Caco-2 (cell line): ENCODE data around the gene CASP10. TPM values are rescaled to one million over a fixed set of nuclear protein-coding genes. Genes with fewer than 3 reads are reported as not detected.

Source experiments
- BruUV-seq: library from RNA; stranded (reverse); fragments of 400-500 nt; replicated peaks from 2 replicates; lab custom pipeline; 2021; lab: Mats Ljungman, UMichigan
- CTCF ChIA-PET: fragments of 300-600 bp; sonication (Branson Sonifier 250); formaldehyde crosslinking; loops from one replicate; lab custom pipeline; 2022; ENCODE audit warnings: antibody characterized with exemption; lab: Charles Lee
- POLR2A ChIA-PET: fragments of 300-600 bp; sonication (Branson Sonifier 250); formaldehyde crosslinking; loops from one replicate; lab custom pipeline; 2022; ENCODE audit warnings: antibody characterized with exemption; lab: Charles Lee
- DNase-seq, 2 experiments: peaks; one replicate each; pipeline versions ENCODE4 v3.0.0 to v3.0.0-alpha.2; 2020 to 2022
- H3K27me3 ChIP-seq: replicated peaks from 2 replicates; pipeline ENCODE4 v1.6.0; 2011; ENCODE audit warnings: low read length; ENCODE audit not compliant: control insufficient read depth, insufficient read depth
- H3K36me3 ChIP-seq: 2 replicates; pipeline ENCODE4 v1.5.1; 2011; ENCODE audit warnings: low read length; ENCODE audit not compliant: control insufficient read depth, insufficient read depth
- H3K4me1 ChIP-seq: fragments of 250-450 bp; sonication (Bioruptor Pico); 2 replicates; pipeline ENCODE4 v1.5.1; 2020; ENCODE audit warnings: mild to moderate bottlenecking
- H3K4me3 ChIP-seq: 2 replicates; pipeline ENCODE4 v1.5.1; 2011; ENCODE audit warnings: low read depth, mild to moderate bottlenecking, control low read depth, low read length
- H3K9me3 ChIP-seq: fragments of 250-450 bp; sonication (Bioruptor Pico); 2 replicates; pipeline ENCODE4 v1.5.1; 2020; ENCODE audit warnings: mild to moderate bottlenecking, moderate library complexity
- H3K27ac Mint-ChIP-seq: one replicate; pipeline ENCODE4 v1.8.0; 2022; ENCODE audit warnings: mixed read lengths; ENCODE audit not compliant: unreplicated experiment
- H3K27me3 Mint-ChIP-seq: one replicate; pipeline ENCODE4 v1.8.0; 2022; ENCODE audit warnings: mixed read lengths; ENCODE audit not compliant: insufficient read depth, unreplicated experiment
- H3K36me3 Mint-ChIP-seq: one replicate; pipeline ENCODE4 v1.8.0; 2022; ENCODE audit warnings: mild to moderate bottlenecking, mixed read lengths; ENCODE audit not compliant: insufficient read depth, unreplicated experiment
- H3K4me1 Mint-ChIP-seq: one replicate; pipeline ENCODE4 v1.8.0; 2022; ENCODE audit warnings: low read depth, mixed read lengths; ENCODE audit not compliant: unreplicated experiment
- H3K4me3 Mint-ChIP-seq: one replicate; pipeline ENCODE4 v1.8.0; 2022; ENCODE audit warnings: mild to moderate bottlenecking, moderate library complexity, mixed read lengths; ENCODE audit not compliant: unreplicated experiment
- H3K9me3 Mint-ChIP-seq: one replicate; pipeline ENCODE4 v1.8.0; 2022; ENCODE audit warnings: mixed read lengths; ENCODE audit not compliant: unreplicated experiment
- intact Hi-C: fragments of 100-400 bp; cut with micrococcal nuclease; formaldehyde crosslinking; loops from one replicate; pipeline ENCODE4 v1.10.0; 2022; ENCODE audit not compliant: unreplicated experiment
- total RNA-seq: library from RNA; stranded (reverse); gene quantifications from 2 replicates; pipeline ENCODE4 v1.2.3, GENCODE V29; 2022
- TF ChIP-seq, protein P1 (sequence below), 2 experiments: fragments of 200-600 bp in 1 of 2; IDR thresholded peaks; 1 replicate in 1 of 2; 2 replicates in 1 of 2; pipeline versions ENCODE4 v1.5.1 to v1.8.0; 2011 to 2022; ENCODE audit warnings: antibody characterized with exemption in 1 of 2, control low read depth in 1 of 2, inconsistent platforms in 1 of 2, low read depth in 1 of 2, low read length in 1 of 2, mild to moderate bottlenecking in 1 of 2, moderate library complexity in 1 of 2; ENCODE audit not compliant: insufficient read depth in 1 of 2, severe bottlenecking in 1 of 2, unreplicated experiment in 1 of 2

CASP10 gene
- total RNA-seq, 1 experiment from 2014 or later = 5.8 TPM

GRCh38 chr2:201199847-201200246 is 16.9 kb downstream of the CASP10 start:
- Histone ChIP-seq H3K4me1 (0 out of 2 replicates have a peak, but pooled peaks cover 4% of the 10 kb centered on the region), H3K27me3 (no peaks in the 10 kb centered on the region), H3K9me3 (no peaks in the 10 kb centered on the region), H3K36me3 (no peaks in the 10 kb centered on the region), H3K4me3 (no peak overlapping the region)
- Mint-ChIP-seq H3K36me3 (peaks cover 5% of the 10 kb centered on the region), H3K27ac (no peak overlapping the region), H3K4me1 (peaks cover 6% of the 10 kb centered on the region), H3K9me3 (no peaks in the 10 kb centered on the region), H3K4me3 (no peak overlapping the region), H3K27me3 (no peaks in the 10 kb centered on the region)
- ChIA-PET CTCF (no interaction called here), POLR2A (no interaction called here)
- intact Hi-C loops = no loop called here
- TF ChIP-seq, protein P1, sequence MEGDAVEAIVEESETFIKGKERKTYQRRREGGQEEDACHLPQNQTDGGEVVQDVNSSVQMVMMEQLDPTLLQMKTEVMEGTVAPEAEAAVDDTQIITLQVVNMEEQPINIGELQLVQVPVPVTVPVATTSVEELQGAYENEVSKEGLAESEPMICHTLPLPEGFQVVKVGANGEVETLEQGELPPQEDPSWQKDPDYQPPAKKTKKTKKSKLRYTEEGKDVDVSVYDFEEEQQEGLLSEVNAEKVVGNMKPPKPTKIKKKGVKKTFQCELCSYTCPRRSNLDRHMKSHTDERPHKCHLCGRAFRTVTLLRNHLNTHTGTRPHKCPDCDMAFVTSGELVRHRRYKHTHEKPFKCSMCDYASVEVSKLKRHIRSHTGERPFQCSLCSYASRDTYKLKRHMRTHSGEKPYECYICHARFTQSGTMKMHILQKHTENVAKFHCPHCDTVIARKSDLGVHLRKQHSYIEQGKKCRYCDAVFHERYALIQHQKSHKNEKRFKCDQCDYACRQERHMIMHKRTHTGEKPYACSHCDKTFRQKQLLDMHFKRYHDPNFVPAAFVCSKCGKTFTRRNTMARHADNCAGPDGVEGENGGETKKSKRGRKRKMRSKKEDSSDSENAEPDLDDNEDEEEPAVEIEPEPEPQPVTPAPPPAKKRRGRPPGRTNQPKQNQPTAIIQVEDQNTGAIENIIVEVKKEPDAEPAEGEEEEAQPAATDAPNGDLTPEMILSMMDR (IDR thresholded peaks at IDR 0.05; ENCODE audit: insufficient read depth in 1 of 2, low read depth in 1 of 2, low read length in 1 of 2, severe bottlenecking in 1 of 2, unreplicated experiment in 1 of 2) = no peak
- DNase-seq = no peak
- no TSS peak for BruUV-seq

- Histone ChIP-seq H3K27me3 (no peaks in the 10 kb centered on the region), H3K4me1 (0 out of 2 replicates have a peak, but pooled peaks cover 4% of the 10 kb centered on the region), H3K4me3 (no peak overlapping the region), H3K36me3 (no peaks in the 10 kb centered on the region), H3K9me3 (no peaks in the 10 kb centered on the region)
- POLR2A ChIA-PET = no interaction called here
- Mint-ChIP-seq H3K4me1 (peaks cover 6% of the 10 kb centered on the region), H3K27ac (no peak overlapping the region), H3K9me3 (no peaks in the 10 kb centered on the region), H3K36me3 (peaks cover 5% of the 10 kb centered on the region), H3K4me3 (no peak overlapping the region), H3K27me3 (no peaks in the 10 kb centered on the region)
- CTCF ChIA-PET = no interaction called here
- DNase-seq = no peak
- no TSS peak for BruUV-seq
- TF ChIP-seq, protein P1 (IDR thresholded peaks at IDR 0.05; ENCODE audit: insufficient read depth in 1 of 2, low read depth in 1 of 2, low read length in 1 of 2, severe bottlenecking in 1 of 2, unreplicated experiment in 1 of 2) = no peak
- intact Hi-C loops = no loop called here
Measured at GRCh38 chr2:201200345-201200744, 17.4 kb downstream of the CASP10 start.

GRCh38 chr2:201201371-201201770 is 18.4 kb downstream of the CASP10 start:
- H3K9me3 ChIP-seq = no peaks in the 10 kb centered on the region
- H3K27me3 ChIP-seq = no peaks in the 10 kb centered on the region
- H3K27me3 Mint-ChIP-seq = no peaks in the 10 kb centered on the region
- DNase-seq = no peak
- H3K4me3 Mint-ChIP-seq = no peak overlapping the region
- H3K36me3 Mint-ChIP-seq = peaks cover under 1% of the 10 kb centered on the region
- intact Hi-C loops = no loop called here
- TF ChIP-seq, protein P1 (IDR thresholded peaks at IDR 0.05; ENCODE audit: insufficient read depth in 1 of 2, low read depth in 1 of 2, low read length in 1 of 2, severe bottlenecking in 1 of 2, unreplicated experiment in 1 of 2) = no peak
- H3K27ac Mint-ChIP-seq = no peak overlapping the region
- ChIA-PET POLR2A (no interaction called here), CTCF (no interaction called here)
- H3K4me3 ChIP-seq = no peak overlapping the region
- no peaks in the 10 kb centered on the region for H3K4me1 Mint-ChIP-seq
- H3K9me3 Mint-ChIP-seq = no peaks in the 10 kb centered on the region
- no peaks in the 10 kb centered on the region for H3K4me1 ChIP-seq
- no TSS peak for BruUV-seq
- H3K36me3 ChIP-seq = no peaks in the 10 kb centered on the region
